K562 (cell line): ENCODE data around the gene AIFM3. TPM values are rescaled to one million over a fixed set of nuclear protein-coding genes. Genes with fewer than 3 reads are reported as not detected.

Source experiments
- CBFB ChIP-seq: sonication (generic); formaldehyde crosslinking; IDR thresholded peaks from 2 replicates; pipeline ENCODE4 v1.4.0; 2020; ENCODE audit warnings: mild to moderate bottlenecking, missing genetic modification reagents
- E2F3 ChIP-seq: fragments of 250-450 bp; sonication (Bioruptor Pico); IDR thresholded peaks from 2 replicates; pipeline ENCODE4 v1.4.0; 2020; ENCODE audit warnings: mild to moderate bottlenecking
- GATAD2B ChIP-seq: fragments of 450-650 bp; IDR thresholded peaks from 2 replicates; pipeline ENCODE4 v1.6.1; 2017; ENCODE audit warnings: mild to moderate bottlenecking, borderline replicate concordance
- L3MBTL2 ChIP-seq: fragments of 450-650 bp; IDR thresholded peaks from 2 replicates; pipeline ENCODE4 v1.6.1; 2016; ENCODE audit warnings: mild to moderate bottlenecking, moderate library complexity
- LARP7 ChIP-seq: fragments of 450-650 bp; IDR thresholded peaks from 2 replicates; pipeline ENCODE4 v1.6.1; 2016
- MCM7 ChIP-seq, 2 experiments: fragments of 450-650 bp; IDR thresholded peaks; 2 replicates each; pipeline ENCODE4 v1.6.1; 2016 to 2018
- NUFIP1 ChIP-seq: fragments of 450-650 bp; IDR thresholded peaks from 2 replicates; pipeline ENCODE4 v1.6.1; 2018; ENCODE audit not compliant: partially characterized antibody
- PCBP1 ChIP-seq: fragments of 200-400 bp; formaldehyde crosslinking; IDR thresholded peaks from 2 replicates; pipeline ENCODE4 v1.6.1; 2018; ENCODE audit warnings: mild to moderate bottlenecking, low read depth, low read length; ENCODE audit not compliant: poor library complexity, severe bottlenecking
- RNF2 ChIP-seq: sonication (generic); IDR thresholded peaks from 2 replicates; pipeline ENCODE4 v1.6.1; 2016
- SFPQ ChIP-seq: fragments of 200-400 bp; formaldehyde crosslinking; IDR thresholded peaks from 2 replicates; pipeline ENCODE4 v1.6.1; 2017; ENCODE audit warnings: mild to moderate bottlenecking, low read depth, low read length, moderate library complexity
- SRSF1 ChIP-seq: fragments of 200-400 bp; formaldehyde crosslinking; IDR thresholded peaks from 2 replicates; pipeline ENCODE4 v1.6.1; 2017; ENCODE audit warnings: mild to moderate bottlenecking, low read depth, low read length, moderate library complexity
- ZNF217 ChIP-seq: sonication (generic); formaldehyde crosslinking; IDR thresholded peaks from 2 replicates; pipeline ENCODE4 v1.8.0; 2022; ENCODE audit warnings: mild to moderate bottlenecking, missing genetic modification reagents
- ZNF277 ChIP-seq: fragments of 250-450 bp; sonication (Bioruptor Pico); IDR thresholded peaks from 2 replicates; pipeline ENCODE4 v1.8.0; 2022; ENCODE audit warnings: inconsistent platforms, mild to moderate bottlenecking, moderate library complexity, borderline replicate concordance
- ZNF408 ChIP-seq: fragments of 250-450 bp; sonication (Bioruptor Pico); IDR thresholded peaks from 2 replicates; pipeline ENCODE4 v1.4.0; 2020; ENCODE audit warnings: low read depth, mild to moderate bottlenecking, moderate library complexity
- ZNF518B ChIP-seq: fragments of 250-450 bp; sonication (Bioruptor Pico); IDR thresholded peaks from 2 replicates; pipeline ENCODE4 v1.5.0; 2021; ENCODE audit warnings: mild to moderate bottlenecking, moderate library complexity
- ZNF609 ChIP-seq: sonication (generic); formaldehyde crosslinking; IDR thresholded peaks from 2 replicates; pipeline ENCODE4 v1.8.1; 2023; ENCODE audit warnings: missing genetic modification reagents, mild to moderate bottlenecking, borderline replicate concordance
- polyA plus RNA-seq, 8 experiments: library from polyadenylated mRNA; depleted of rRNA in 4 of 8; stranded (reverse) in 5 of 8; unstranded in 3 of 8; fragments of >200 nt; fragmentation: Nextera tagmentation in 2 of 8; fragmentation: Illumina TruSeq in 1 of 8; extraction: Ambion mirVana in 2 of 8; extraction: Trizol in 1 of 8; gene quantifications; 2 replicates each; pipeline versions ENCODE4 v1.2.1 to v1.2.3, GENCODE V29; 2011 to 2014; ENCODE audit warnings: inconsistent platforms in 1 of 8, missing spikeins in 1 of 8
- total RNA-seq, 7 experiments: library from RNA; depleted of rRNA in 6 of 7; stranded (reverse); fragments of >200 nt in 6 of 7; fragmentation: Illumina TruSeq in 2 of 7; extraction: Trizol in 2 of 7; gene quantifications; 2 replicates each; pipeline versions ENCODE4 v1.2.1 to v1.2.3, GENCODE V29; 2011 to 2021; ENCODE audit warnings: low replicate concordance in 1 of 7

Gene AIFM3
- total and polyA plus RNA-seq, 9 of the 15 experiments (the other 6 are each of a cell fraction or from before 2014, with no cell fraction given): 0.03 to 0.20 (median 0.07) TPM; not detected in 1

GRCh38 chr22:20965104-20965887 lies 1.8 kb upstream of the AIFM3 start (continued):
- no peak for TF ChIP-seq ZNF609
- TF ChIP-seq PCBP1: peak; percentile 72
- no peak for TF ChIP-seq GATAD2B
- TF ChIP-seq CBFB: no peak
- no peak for TF ChIP-seq LARP7
- TF ChIP-seq RNF2: no peak
- TF ChIP-seq ZNF277 (CRISPR knock-in tag): no peak
- TF ChIP-seq ZNF408 (CRISPR knock-in tag): no peak
- TF ChIP-seq NUFIP1: no peak
- TF ChIP-seq SFPQ: no peak
- TF ChIP-seq L3MBTL2: peak; percentile 25; the same call in 1 of the 2 replicates
- TF ChIP-seq E2F3 (CRISPR knock-in tag): 0 out of 2 replicates have a peak, but pooled peaks have one; percentile 28
- no peak for TF ChIP-seq MCM7 (IDR thresholded peaks at IDR 0.05)
- no peak for TF ChIP-seq ZNF518B
- TF ChIP-seq SRSF1: no peak
- no peak for TF ChIP-seq ZNF217
